Kidney (tissue), 14 donors: ENCODE results near the gene PPP2CA. TPM values are rescaled to one million over a fixed set of nuclear protein-coding genes. Genes with fewer than 3 reads are reported as not detected.

Experiments used
- DNase-seq, 5 donors: peaks; one replicate each; pipeline ENCODE4 v3.0.0-alpha.2; 2013 to 2020
- FAIRE-seq: peaks from 2 replicates; lab custom pipeline; 2012; peaks lifted over from hg19 to GRCh38; lab: Jason Lieb, UNC
- H3K27ac ChIP-seq, 2 donors: one replicate each; pipeline ENCODE4 v1.7.0; 2013; ENCODE audit warnings: low read depth in 2 of 2, low read length in 2 of 2, inconsistent platforms in 1 of 2
- H3K27me3 ChIP-seq: one replicate; pipeline ENCODE4 v1.7.1; 2013; ENCODE audit warnings: low read length, inconsistent platforms; ENCODE audit not compliant: control insufficient read depth, insufficient read depth
- H3K36me3 ChIP-seq, 3 donors: one replicate each; pipeline versions ENCODE4 v1.7.0 to v1.7.1; 2013; ENCODE audit warnings: low read length in 3 of 3, control low read depth in 1 of 3, inconsistent platforms in 1 of 3; ENCODE audit not compliant: insufficient read depth in 3 of 3, control insufficient read depth in 2 of 3
- H3K4me1 ChIP-seq, 3 donors: one replicate each; pipeline versions ENCODE4 v1.7.0 to v1.7.1; 2013; ENCODE audit warnings: low read length in 3 of 3, inconsistent platforms in 1 of 3, low read depth in 1 of 3; ENCODE audit not compliant: control insufficient read depth in 2 of 3, insufficient read depth in 2 of 3
- H3K4me3 ChIP-seq, 3 donors: one replicate each; pipeline versions ENCODE4 v1.7.0 to v1.8.1; 2013; ENCODE audit warnings: low read length in 3 of 3, control low read depth in 1 of 3, inconsistent platforms in 1 of 3
- H3K9ac ChIP-seq, 3 donors: one replicate each; pipeline versions ENCODE4 v1.7.0 to v1.7.1; 2013; ENCODE audit warnings: low read length in 3 of 3, control low read depth in 1 of 3, inconsistent platforms in 1 of 3
- H3K9me3 ChIP-seq, 3 donors: one replicate each; pipeline versions ENCODE4 v1.7.0 to v1.7.1; 2013; ENCODE audit warnings: low read length in 3 of 3, control low read depth in 1 of 3, inconsistent platforms in 1 of 3; ENCODE audit not compliant: control insufficient read depth in 2 of 3, insufficient read depth in 1 of 3
- intact Hi-C: fragments of 100-400 bp; cut with DNase I; formaldehyde crosslinking; loops from one replicate; pipeline ENCODE4 v1.11.1; 2022
- polyA plus RNA-seq: library from polyadenylated mRNA; stranded (reverse); fragments of 350-450 nt; fragmentation: Illumina TruSeq; extraction: RNeasy Lipid Tissue Mini Kit (QIAGEN cat#74804); gene quantifications from one replicate; pipeline ENCODE4 v1.2.3, GENCODE V29; 2014; ENCODE audit warnings: low read depth, low replicate concordance; ENCODE audit not compliant: insufficient read depth
- total RNA-seq: library from RNA; stranded (reverse); fragmentation: NEBNext Ultra II Directional; extraction: Animal tissue kit (Norgen Biotek cat#: 25700); gene quantifications from one replicate; pipeline ENCODE4 v1.2.1, GENCODE V29; 2021
- TF ChIP-seq, protein P1 (sequence below): IDR thresholded peaks from 3 replicates; pipeline ENCODE4 v1.5.1; 2012; ENCODE audit warnings: mild to moderate bottlenecking, moderate library complexity, borderline replicate concordance; ENCODE audit not compliant: insufficient read depth; ENCODE audit errors: extremely low read depth
- donor health status: control.
- donor health status: control.
- donor health status: control.
- donor health status: control.
- donor health status: control.
- donor health status: DM: yes; HTN: yes; CAD: no.
- donor health status: Normal renal cell carcinoma (clear cell type).

PPP2CA gene
- total and polyA plus RNA-seq, 2 donors from 2014 or later, result 94.8 to 121 TPM

DNA sequence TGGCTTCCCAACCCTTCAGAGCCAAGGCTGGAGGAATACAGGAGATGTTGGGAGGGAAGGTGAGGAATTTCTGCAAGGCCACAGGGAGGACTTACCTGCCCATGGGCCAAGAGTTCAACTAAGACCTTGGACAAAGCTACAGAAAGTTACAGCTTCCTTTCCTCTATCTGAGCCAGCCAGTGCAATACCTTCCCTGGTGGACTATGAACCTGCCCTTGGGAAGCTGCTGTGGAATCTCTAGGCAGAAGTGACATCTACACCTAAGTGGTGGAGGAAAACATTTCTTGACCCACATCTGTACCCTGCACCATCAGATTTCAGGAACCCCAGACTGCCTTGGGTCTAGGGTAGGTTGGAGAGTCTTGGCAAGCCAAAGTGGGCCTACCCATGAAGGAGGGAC, 42.4 kb downstream of the PPP2CA start:
- DNase-seq (peak in 1 of 5 donors; percentile 18), FAIRE-seq (no peak)
- H3K4me1 ChIP-seq, result peaks cover 0 to 7% (median 0%) of the 10 kb centered on the region in 3 donors
- H3K9ac ChIP-seq, result no peak overlapping the region
- no peak overlapping the region for H3K4me3 ChIP-seq
- intact Hi-C loops, result loop anchor here (5.0 kb wide), 1 partner anchor 104 kb away; no protein-coding TSS in a partner anchor
- no peaks in the 10 kb centered on the region for H3K36me3 ChIP-seq
- TF ChIP-seq, protein P1, sequence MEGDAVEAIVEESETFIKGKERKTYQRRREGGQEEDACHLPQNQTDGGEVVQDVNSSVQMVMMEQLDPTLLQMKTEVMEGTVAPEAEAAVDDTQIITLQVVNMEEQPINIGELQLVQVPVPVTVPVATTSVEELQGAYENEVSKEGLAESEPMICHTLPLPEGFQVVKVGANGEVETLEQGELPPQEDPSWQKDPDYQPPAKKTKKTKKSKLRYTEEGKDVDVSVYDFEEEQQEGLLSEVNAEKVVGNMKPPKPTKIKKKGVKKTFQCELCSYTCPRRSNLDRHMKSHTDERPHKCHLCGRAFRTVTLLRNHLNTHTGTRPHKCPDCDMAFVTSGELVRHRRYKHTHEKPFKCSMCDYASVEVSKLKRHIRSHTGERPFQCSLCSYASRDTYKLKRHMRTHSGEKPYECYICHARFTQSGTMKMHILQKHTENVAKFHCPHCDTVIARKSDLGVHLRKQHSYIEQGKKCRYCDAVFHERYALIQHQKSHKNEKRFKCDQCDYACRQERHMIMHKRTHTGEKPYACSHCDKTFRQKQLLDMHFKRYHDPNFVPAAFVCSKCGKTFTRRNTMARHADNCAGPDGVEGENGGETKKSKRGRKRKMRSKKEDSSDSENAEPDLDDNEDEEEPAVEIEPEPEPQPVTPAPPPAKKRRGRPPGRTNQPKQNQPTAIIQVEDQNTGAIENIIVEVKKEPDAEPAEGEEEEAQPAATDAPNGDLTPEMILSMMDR, result no peak
- no peaks in the 10 kb centered on the region for H3K9me3 ChIP-seq
- no peaks in the 10 kb centered on the region for H3K27me3 ChIP-seq
- no peak overlapping the region for H3K27ac ChIP-seq

DNA sequence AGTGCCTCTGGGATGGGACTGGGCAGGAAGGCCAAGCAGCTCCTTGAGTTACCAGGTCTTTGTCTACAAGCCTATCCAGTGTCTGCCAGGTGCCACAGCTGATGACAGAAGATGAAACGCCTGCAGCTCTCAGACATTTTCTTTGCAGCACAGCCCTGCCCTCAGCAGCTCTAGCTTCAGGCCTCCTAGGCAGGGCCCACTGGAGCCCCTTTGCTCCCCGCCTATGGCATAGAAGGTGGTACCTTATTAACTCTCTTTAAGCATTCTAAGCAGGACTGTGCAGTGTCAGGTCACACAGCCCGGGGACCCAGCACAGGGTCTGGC, 47.8 kb downstream of the PPP2CA start:
- Histone ChIP-seq H3K27me3 (no peaks in the 10 kb centered on the region), H3K9ac (peak overlapping the region in 1 of 3 donors; percentile 98), H3K4me1 (peaks cover 0 to 13% (median 12%) of the 10 kb centered on the region in 3 donors), H3K9me3 (no peaks in the 10 kb centered on the region), H3K4me3 (peak overlapping the region in 1 of 3 donors; percentile 78), H3K36me3 (peaks cover 0 to 2% (median 0%) of the 10 kb centered on the region in 3 donors), H3K27ac (no peak overlapping the region)
- intact Hi-C loops, result no loop called here
- DNase-seq (peak in 1 of 5 donors; percentile 48), FAIRE-seq (no peak)
- TF ChIP-seq, protein P1, result no peak

DNA sequence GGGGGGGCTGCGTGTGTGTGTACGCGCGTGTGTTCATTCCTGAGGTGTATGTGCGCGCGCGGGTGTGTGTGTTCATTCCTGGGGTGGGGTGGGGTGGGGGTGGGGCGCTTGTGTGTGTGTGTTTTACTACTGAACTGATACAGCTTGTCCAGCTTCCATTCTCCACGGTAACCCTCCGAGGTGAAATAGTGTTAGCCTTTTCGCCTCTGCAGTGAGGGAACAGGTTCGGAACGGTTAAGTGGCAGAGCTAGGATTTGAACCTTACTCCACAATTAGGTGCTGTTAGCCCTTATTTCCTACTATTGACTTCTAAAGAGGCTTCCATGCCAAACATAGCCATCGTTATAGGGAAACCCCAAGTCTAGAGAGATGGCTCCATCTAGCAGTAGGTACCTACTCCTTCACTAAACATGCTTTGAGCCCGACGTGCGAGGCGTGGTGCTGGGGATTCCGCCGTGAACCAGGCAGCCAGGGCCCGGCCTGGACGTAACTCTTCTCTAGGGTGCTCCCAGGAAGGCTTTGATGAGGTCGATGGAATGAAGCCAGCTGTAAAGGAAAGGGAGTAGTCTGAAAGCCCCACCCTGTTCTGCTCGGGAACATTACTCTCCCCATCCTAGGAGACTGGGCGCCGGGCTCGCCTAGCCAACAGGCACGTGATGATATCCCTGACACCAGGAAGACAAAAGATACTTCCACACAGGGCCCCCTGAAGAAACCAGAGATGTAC, 48.3 kb downstream of the PPP2CA start:
- H3K27me3 ChIP-seq, result no peaks in the 10 kb centered on the region
- TF ChIP-seq, protein P1, result no peak
- H3K36me3 ChIP-seq, result peaks cover 0 to 3% (median 0%) of the 10 kb centered on the region in 3 donors
- H3K9ac ChIP-seq, result peak overlapping the region; percentile 90 to 98 (median 97)
- DNase-seq (peak; percentile 63 to 79 (median 77)), FAIRE-seq (no peak)
- H3K4me1 ChIP-seq, result peaks cover 0 to 13% (median 12%) of the 10 kb centered on the region in 3 donors
- peak overlapping the region; percentile 78 to 95 (median 93) for H3K4me3 ChIP-seq
- H3K27ac ChIP-seq, result peak overlapping the region; percentile 99
- H3K9me3 ChIP-seq, result no peaks in the 10 kb centered on the region
- intact Hi-C loops, result no loop called here
